ENCODE data around the gene NKAIN1. TPM values are rescaled to one million over a fixed set of nuclear protein-coding genes. Genes with fewer than 3 reads are reported as not detected.

Gene NKAIN1
- total RNA-seq, 4 donors from 2014 or later, result not detected

DNA sequence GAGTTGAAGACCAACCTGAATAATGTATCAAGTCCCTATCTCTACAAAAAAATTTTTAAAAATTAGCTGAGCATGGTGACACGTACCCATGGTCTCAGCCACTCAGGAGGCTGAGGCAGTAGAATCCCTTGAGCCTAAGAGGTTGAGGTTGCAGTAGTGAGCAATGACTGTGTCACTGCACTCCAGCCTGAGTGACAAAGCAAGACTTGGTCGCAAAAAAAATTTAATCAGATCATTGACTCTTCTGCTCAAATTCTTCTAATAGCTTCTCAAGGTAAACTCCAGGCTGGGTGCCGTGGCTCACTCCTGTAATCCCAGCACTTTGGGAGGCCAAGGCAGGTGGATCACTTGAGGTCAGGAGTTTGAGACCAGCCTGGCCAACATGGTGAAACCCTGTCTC, 88.3 kb downstream of the NKAIN1 start:
- in situ Hi-C loops (cut with MboI; ENCODE audit: low pct_ligation_motif_present in 1 of 4, low pct_unique_long_range_greater_than_20kb in 1 of 4, low sequenced_read_pairs in 3 of 4) (loop anchor here in 1 of 4 donors (25.0 kb wide), 1 partner anchor 364 kb away; no protein-coding TSS in a partner anchor), intact Hi-C loops (cut with DNase I; ENCODE audit: low total_unique reads) (no loop called here)
- 93 to 100% methylated on average over 1 to 3 of the region's 3 CpGs for WGBS, 2 donors (ENCODE audit: low coverage in 1 of 2)

DNA sequence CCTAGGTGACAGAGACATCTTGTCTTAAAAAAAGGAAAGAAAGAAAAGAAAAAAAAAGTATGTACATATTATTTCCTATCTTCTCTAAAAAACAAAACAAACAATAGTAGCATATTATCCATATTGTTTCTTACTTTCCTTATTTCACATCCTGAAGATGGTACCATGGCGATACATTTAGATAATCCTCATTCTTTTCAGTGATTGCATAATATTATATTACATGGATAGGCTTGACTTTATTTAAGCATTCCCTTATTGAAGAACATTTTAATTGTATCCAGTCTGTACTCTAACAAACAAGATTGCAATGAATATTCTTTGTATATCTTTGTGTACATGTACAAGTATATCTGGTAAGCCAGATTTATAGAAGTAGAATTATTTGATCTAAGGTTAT, 91.3 kb downstream of the NKAIN1 start:
- in situ Hi-C loops (cut with MboI; ENCODE audit: low pct_ligation_motif_present in 1 of 4, low pct_unique_long_range_greater_than_20kb in 1 of 4, low sequenced_read_pairs in 3 of 4) (no loop called here), intact Hi-C loops (cut with DNase I; ENCODE audit: low total_unique reads) (no loop called here)
- H3K4me3 ChIP-seq, result no peak overlapping the region
- H3K4me1 ChIP-seq, result no peaks in the 10 kb centered on the region
- H3K27ac ChIP-seq, result no peak overlapping the region
- H3K36me3 ChIP-seq, result no peaks in the 10 kb centered on the region
- no peaks in the 10 kb centered on the region for H3K9me3 ChIP-seq
- no peak for DNase-seq
- no peaks in the 10 kb centered on the region for H3K27me3 ChIP-seq
- 95 to 100% methylated on average over 1 of the region's 1 CpG for WGBS, 2 donors (ENCODE audit: low coverage in 1 of 2)
- TF ChIP-seq POLR2AphosphoS5 (IDR thresholded peaks at IDR 0.05), result no peak
- TF ChIP-seq POLR2A (IDR thresholded peaks at IDR 0.05), result no peak
- TF ChIP-seq, protein P1, sequence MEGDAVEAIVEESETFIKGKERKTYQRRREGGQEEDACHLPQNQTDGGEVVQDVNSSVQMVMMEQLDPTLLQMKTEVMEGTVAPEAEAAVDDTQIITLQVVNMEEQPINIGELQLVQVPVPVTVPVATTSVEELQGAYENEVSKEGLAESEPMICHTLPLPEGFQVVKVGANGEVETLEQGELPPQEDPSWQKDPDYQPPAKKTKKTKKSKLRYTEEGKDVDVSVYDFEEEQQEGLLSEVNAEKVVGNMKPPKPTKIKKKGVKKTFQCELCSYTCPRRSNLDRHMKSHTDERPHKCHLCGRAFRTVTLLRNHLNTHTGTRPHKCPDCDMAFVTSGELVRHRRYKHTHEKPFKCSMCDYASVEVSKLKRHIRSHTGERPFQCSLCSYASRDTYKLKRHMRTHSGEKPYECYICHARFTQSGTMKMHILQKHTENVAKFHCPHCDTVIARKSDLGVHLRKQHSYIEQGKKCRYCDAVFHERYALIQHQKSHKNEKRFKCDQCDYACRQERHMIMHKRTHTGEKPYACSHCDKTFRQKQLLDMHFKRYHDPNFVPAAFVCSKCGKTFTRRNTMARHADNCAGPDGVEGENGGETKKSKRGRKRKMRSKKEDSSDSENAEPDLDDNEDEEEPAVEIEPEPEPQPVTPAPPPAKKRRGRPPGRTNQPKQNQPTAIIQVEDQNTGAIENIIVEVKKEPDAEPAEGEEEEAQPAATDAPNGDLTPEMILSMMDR (IDR thresholded peaks at IDR 0.05), result no peak
- TF ChIP-seq EP300 (IDR thresholded peaks at IDR 0.05; ENCODE audit: low read depth), result no peak

More for the DNA sequence above, 88.3 kb downstream of the NKAIN1 start:
- no peak for DNase-seq
- H3K27me3 ChIP-seq, result no peaks in the 10 kb centered on the region
- H3K27ac ChIP-seq, result no peak overlapping the region
- TF ChIP-seq, protein P1 (IDR thresholded peaks at IDR 0.05), result no peak
- TF ChIP-seq POLR2A (IDR thresholded peaks at IDR 0.05), result no peak
- TF ChIP-seq EP300 (IDR thresholded peaks at IDR 0.05; ENCODE audit: low read depth), result no peak
- TF ChIP-seq POLR2AphosphoS5 (IDR thresholded peaks at IDR 0.05), result no peak
- H3K36me3 ChIP-seq, result no peaks in the 10 kb centered on the region
- H3K9me3 ChIP-seq, result no peaks in the 10 kb centered on the region
- H3K4me1 ChIP-seq, result peaks cover 0 to 13% (median 12%) of the 10 kb centered on the region in 4 donors
- H3K4me3 ChIP-seq, result no peak overlapping the region

DNA sequence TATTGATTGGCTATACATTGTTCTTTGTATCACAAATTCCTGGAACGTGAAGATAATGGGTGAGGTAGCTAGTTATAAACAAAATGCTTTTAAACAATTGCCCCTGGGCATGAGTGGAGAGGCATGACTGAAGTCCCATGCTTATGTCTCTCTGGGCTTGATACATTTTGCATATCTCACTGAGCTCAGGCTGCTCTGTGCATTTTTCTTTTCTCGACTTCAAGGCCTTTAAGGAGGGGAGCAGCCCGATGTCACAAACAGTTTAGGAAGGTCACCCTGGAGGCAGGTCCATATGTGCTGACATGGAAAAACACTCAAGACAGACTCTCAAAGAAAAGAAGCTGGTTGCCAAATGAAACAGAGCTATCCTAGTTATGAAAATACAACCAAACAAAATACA, 94.0 kb downstream of the NKAIN1 start:
- Histone ChIP-seq H3K27me3 (no peaks in the 10 kb centered on the region), H3K4me1 (no peaks in the 10 kb centered on the region), H3K4me3 (no peak overlapping the region), H3K9me3 (no peaks in the 10 kb centered on the region), H3K36me3 (no peaks in the 10 kb centered on the region), H3K27ac (no peak overlapping the region)
- intact Hi-C loops (cut with DNase I; ENCODE audit: low total_unique reads) (no loop called here), in situ Hi-C loops (cut with MboI; ENCODE audit: low pct_ligation_motif_present in 1 of 4, low pct_unique_long_range_greater_than_20kb in 1 of 4, low sequenced_read_pairs in 3 of 4) (no loop called here)
- no peak for TF ChIP-seq EP300 (IDR thresholded peaks at IDR 0.05; ENCODE audit: low read depth)
- no peak for TF ChIP-seq POLR2A (IDR thresholded peaks at IDR 0.05)
- TF ChIP-seq, protein P1 (IDR thresholded peaks at IDR 0.05), result no peak
- TF ChIP-seq POLR2AphosphoS5 (IDR thresholded peaks at IDR 0.05), result no peak
- 49 to 67% methylated on average over 2 to 3 of the region's 3 CpGs for WGBS, 2 donors (ENCODE audit: low coverage in 1 of 2)
- no peak for DNase-seq

DNA sequence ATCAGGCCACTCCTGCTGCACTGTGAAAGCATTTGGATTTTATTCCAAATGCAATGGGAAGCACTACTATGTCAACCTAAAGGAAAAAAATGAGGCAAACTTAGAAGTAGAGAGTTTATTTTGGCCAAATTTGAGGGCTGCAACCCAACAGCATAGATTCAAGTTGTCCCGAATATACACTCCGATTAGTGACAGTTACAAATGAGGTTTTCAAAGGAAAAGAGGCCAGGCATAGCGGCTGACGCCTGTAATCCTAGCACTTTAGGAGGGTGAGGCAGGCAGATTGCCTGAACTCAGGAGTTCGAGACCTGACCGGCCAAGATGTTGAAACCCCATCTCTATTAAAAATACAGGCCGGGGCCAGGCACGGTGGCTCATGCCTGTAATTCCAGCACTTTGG, 95.2 kb downstream of the NKAIN1 start:
- in situ Hi-C loops (cut with MboI; ENCODE audit: low pct_ligation_motif_present in 1 of 4, low pct_unique_long_range_greater_than_20kb in 1 of 4, low sequenced_read_pairs in 3 of 4), result no loop called here
- Histone ChIP-seq H3K4me3 (no peak overlapping the region), H3K36me3 (no peaks in the 10 kb centered on the region), H3K27ac (no peak overlapping the region), H3K9me3 (no peaks in the 10 kb centered on the region), H3K27me3 (no peaks in the 10 kb centered on the region), H3K4me1 (no peaks in the 10 kb centered on the region)
- 87 to 94% methylated on average over 3 to 8 of the region's 8 CpGs for WGBS, 2 donors (ENCODE audit: low coverage in 1 of 2)
- no peak for DNase-seq
- intact Hi-C loops (cut with DNase I; ENCODE audit: low total_unique reads), result no loop called here
- TF ChIP-seq, protein P1 (IDR thresholded peaks at IDR 0.05), result no peak
- TF ChIP-seq POLR2AphosphoS5 (IDR thresholded peaks at IDR 0.05), result no peak
- TF ChIP-seq POLR2A (IDR thresholded peaks at IDR 0.05), result no peak
- TF ChIP-seq EP300 (IDR thresholded peaks at IDR 0.05; ENCODE audit: low read depth), result no peak
